NT2/D1 (cell line): ENCODE measurements around the gene CLRN3.

Experiments used
- DNase-seq: peaks from one replicate; pipeline ENCODE4 v3.0.0-alpha.2; 2011; ENCODE audit warnings: low read depth, low spot score
- H3K27me3 ChIP-seq: 2 replicates; pipeline ENCODE4 v1.6.0; 2011; ENCODE audit warnings: mild to moderate bottlenecking; ENCODE audit not compliant: insufficient read length, insufficient read depth
- H3K36me3 ChIP-seq: 2 replicates; pipeline ENCODE4 v1.6.1; 2011; ENCODE audit warnings: mild to moderate bottlenecking, low read length, mixed read lengths; ENCODE audit not compliant: insufficient read depth, insufficient read length
- H3K4me1 ChIP-seq: 2 replicates; pipeline ENCODE4 v1.5.1; 2011; ENCODE audit not compliant: insufficient read depth, insufficient read length
- H3K4me3 ChIP-seq: 2 replicates; pipeline ENCODE4 v1.5.1; 2011; ENCODE audit warnings: low read depth; ENCODE audit not compliant: insufficient read length
- H3K9ac ChIP-seq: 2 replicates; pipeline ENCODE4 v1.6.0; 2011; ENCODE audit warnings: low read depth; ENCODE audit not compliant: insufficient read length
- H3K9me3 ChIP-seq: 2 replicates; pipeline ENCODE4 v1.5.1; 2011; ENCODE audit warnings: mild to moderate bottlenecking, low read length; ENCODE audit not compliant: insufficient read depth
- SUZ12 ChIP-seq: IDR thresholded peaks from 2 replicates; pipeline ENCODE4 v1.6.1; 2011; ENCODE audit not compliant: insufficient read length, insufficient read depth; ENCODE audit errors: extremely low read depth
- YY1 ChIP-seq: IDR thresholded peaks from 2 replicates; pipeline ENCODE4 v1.6.1; 2011; ENCODE audit not compliant: insufficient read length, insufficient read depth
- ZNF274 ChIP-seq: IDR thresholded peaks from 2 replicates; pipeline ENCODE4 v1.6.1; 2011; ENCODE audit warnings: mild to moderate bottlenecking, low read depth, low read length

The CLRN3 gene

DNA sequence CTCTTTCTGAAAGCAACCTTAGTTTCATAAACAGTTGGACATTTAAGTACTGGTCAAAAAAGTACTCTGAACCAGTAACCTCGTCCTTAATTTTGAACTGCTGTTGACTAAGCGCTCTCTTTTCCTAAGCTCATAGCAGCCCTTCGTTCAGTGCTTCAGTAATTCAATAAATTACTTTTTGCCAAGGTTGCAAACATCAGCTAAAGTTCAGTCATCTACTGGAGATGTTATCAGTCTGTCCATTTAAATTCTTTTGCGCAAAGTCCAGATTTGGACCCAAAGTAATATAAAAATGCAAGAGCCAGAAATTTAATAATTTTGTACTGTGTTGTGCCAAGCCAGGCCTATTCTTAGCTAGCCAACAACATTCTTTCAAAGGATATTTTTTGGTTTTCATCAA, 22.6 kb upstream of the CLRN3 start:
- H3K9me3 ChIP-seq: no peaks in the 10 kb centered on the region
- no peaks in the 10 kb centered on the region for H3K36me3 ChIP-seq
- no peak overlapping the region for H3K4me3 ChIP-seq
- TF ChIP-seq SUZ12 (no peak), ZNF274 (no peak), YY1 (no peak)
- no peaks in the 10 kb centered on the region for H3K4me1 ChIP-seq
- H3K27me3 ChIP-seq: no peaks in the 10 kb centered on the region
- no peak overlapping the region for H3K9ac ChIP-seq
- DNase-seq: no peak

DNA sequence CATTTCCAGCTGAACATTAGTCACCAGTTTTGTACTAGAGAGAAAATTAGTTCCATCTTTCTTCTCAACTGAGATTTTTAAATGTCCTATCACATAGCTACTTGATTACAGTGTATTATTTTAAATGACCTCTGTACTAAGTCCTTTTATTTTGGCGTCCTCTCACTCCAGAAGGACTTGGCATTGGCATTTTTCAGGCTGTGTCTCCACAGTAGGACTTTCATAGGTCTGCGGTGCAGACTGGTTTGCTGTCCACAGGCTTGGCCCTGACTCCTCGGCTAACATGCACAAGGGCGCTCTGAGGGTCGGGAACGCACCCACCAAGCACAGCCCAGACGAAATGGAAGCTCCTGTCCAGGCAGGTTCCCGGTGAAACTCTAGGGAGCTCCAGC, 20.6 kb upstream of the CLRN3 start:
- no peak for DNase-seq

DNA sequence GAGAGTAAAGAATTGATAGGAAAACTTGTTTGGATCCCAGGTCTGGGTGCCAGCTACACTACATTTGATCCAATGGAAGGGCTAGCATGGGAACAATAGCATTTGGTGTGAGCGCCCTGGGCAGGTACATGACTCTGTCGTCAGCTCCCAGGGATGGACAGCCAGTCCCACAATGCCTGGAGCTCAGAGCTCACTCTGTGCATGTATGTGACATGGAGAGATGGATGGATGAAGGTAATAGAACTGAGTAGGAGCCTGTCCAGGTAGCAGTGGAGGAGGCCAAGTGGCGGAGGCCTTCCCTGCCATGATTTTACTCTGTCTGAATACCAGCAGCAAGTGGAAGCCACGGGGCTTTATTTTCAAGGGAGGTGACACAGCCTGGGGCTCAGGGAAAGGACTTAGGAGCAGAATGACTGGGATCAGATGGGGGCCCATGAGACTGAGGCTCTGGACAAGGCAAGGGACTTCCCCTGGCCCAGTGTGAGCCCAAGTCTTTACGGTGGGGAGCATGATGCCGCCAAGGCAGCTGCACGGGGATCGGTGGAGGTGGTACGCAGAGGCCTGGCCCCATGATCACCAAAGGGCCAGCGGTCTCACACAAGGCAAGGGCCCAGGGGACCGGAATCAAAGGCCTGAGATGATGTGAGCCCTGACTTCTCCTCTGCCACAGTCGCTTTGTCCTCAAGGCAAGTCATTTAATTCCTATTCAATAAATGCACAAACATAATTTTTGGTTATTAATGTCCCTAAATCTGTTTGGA, 20.0 kb upstream of the CLRN3 start:
- H3K4me1 ChIP-seq: peaks cover 1% of the 10 kb centered on the region
- no peak for DNase-seq
- H3K4me3 ChIP-seq: no peak overlapping the region
- peaks cover 16% of the 10 kb centered on the region for H3K27me3 ChIP-seq
- no peaks in the 10 kb centered on the region for H3K9me3 ChIP-seq
- H3K36me3 ChIP-seq: no peaks in the 10 kb centered on the region
- TF ChIP-seq ZNF274 (no peak), YY1 (no peak), SUZ12 (no peak)
- no peak overlapping the region for H3K9ac ChIP-seq

More for the DNA sequence above, 20.6 kb upstream of the CLRN3 start:
- TF ChIP-seq SUZ12: no peak
- no peak for TF ChIP-seq ZNF274
- no peak for TF ChIP-seq YY1
- Histone ChIP-seq H3K27me3 (peaks cover 10% of the 10 kb centered on the region), H3K36me3 (no peaks in the 10 kb centered on the region), H3K9me3 (no peaks in the 10 kb centered on the region), H3K9ac (no peak overlapping the region), H3K4me1 (no peaks in the 10 kb centered on the region), H3K4me3 (no peak overlapping the region)

DNA sequence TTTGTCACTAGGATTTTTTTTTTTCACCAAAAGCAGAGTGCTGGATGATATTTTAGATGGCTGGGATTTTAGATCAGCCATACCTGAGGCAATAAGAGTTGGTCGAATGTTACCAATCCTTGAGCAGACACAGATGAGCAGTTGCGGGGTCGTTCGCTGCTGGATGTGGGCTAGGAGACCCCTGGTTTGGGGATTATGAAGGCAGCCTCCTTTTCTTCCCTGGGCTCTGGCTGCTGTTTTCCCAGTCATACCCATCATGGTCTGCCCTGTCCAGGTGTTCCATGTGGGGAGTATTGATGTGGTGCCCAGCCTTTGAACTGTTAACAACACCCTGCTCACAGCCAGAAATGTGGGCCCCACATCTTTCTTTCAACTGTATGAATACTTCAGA, 19.1 kb upstream of the CLRN3 start:
- TF ChIP-seq ZNF274: no peak
- Histone ChIP-seq H3K36me3 (no peaks in the 10 kb centered on the region), H3K4me3 (no peak overlapping the region), H3K4me1 (peaks cover 3% of the 10 kb centered on the region), H3K9ac (no peak overlapping the region), H3K27me3 (peaks cover 24% of the 10 kb centered on the region), H3K9me3 (no peaks in the 10 kb centered on the region)
- DNase-seq: no peak

DNA sequence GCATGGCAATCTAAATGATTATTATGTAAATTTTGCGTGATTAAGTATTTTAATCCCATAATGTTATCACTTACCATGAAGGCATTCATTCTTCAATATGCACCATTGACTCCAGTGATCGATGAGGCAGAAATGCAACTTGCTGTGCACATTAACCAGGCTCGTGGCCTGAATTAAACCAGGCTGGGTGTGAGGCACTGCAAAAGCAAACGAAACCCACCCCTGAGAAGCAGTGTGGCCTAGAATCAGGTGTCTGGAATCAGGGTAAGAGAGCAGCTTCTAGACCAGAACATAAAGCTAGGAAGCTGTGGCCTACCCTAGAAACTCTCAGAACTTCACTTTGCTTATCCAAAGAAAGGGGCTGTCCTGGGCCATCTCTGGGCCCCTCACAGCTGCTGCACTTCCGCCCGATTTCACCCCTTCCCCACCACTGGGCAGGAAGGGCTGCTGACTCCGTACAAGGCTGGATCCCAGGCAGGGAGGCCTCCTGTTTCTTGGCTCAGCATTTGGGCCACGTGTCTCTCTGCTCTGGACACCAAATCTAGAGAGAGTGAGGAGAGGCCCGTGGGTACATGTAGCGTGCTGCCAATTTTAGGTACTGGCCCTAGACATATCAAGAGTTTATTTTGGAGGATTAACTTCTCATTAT, 18.6 kb upstream of the CLRN3 start:
- Histone ChIP-seq H3K36me3 (no peaks in the 10 kb centered on the region), H3K27me3 (peaks cover 25% of the 10 kb centered on the region), H3K9me3 (no peaks in the 10 kb centered on the region), H3K4me1 (peaks cover 3% of the 10 kb centered on the region), H3K4me3 (no peak overlapping the region), H3K9ac (no peak overlapping the region)
- TF ChIP-seq SUZ12 (no peak), YY1 (no peak), ZNF274 (no peak)
- DNase-seq: no peak

DNA sequence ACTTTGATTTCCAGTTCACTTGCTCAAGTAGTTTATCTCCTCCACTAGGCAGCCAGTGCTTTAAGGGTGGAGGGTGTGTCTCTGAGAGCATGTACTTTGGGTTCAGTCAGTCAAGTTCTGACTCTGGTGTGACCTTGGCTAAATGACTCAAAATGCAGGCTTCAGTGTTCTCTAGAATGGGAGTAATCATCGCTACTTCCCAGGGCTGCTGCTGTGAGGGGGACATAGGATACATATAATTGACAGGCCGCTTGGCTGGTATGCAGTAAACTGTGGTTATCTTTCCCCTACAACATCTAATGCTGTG, 17.7 kb upstream of the CLRN3 start:
- TF ChIP-seq SUZ12: no peak
- no peak for TF ChIP-seq ZNF274
- TF ChIP-seq YY1: no peak
- H3K36me3 ChIP-seq: no peaks in the 10 kb centered on the region
- no peak overlapping the region for H3K9ac ChIP-seq
- H3K9me3 ChIP-seq: no peaks in the 10 kb centered on the region
- peaks cover 28% of the 10 kb centered on the region for H3K27me3 ChIP-seq
- DNase-seq: no peak
- no peak overlapping the region for H3K4me3 ChIP-seq
- H3K4me1 ChIP-seq: peaks cover 3% of the 10 kb centered on the region

DNA sequence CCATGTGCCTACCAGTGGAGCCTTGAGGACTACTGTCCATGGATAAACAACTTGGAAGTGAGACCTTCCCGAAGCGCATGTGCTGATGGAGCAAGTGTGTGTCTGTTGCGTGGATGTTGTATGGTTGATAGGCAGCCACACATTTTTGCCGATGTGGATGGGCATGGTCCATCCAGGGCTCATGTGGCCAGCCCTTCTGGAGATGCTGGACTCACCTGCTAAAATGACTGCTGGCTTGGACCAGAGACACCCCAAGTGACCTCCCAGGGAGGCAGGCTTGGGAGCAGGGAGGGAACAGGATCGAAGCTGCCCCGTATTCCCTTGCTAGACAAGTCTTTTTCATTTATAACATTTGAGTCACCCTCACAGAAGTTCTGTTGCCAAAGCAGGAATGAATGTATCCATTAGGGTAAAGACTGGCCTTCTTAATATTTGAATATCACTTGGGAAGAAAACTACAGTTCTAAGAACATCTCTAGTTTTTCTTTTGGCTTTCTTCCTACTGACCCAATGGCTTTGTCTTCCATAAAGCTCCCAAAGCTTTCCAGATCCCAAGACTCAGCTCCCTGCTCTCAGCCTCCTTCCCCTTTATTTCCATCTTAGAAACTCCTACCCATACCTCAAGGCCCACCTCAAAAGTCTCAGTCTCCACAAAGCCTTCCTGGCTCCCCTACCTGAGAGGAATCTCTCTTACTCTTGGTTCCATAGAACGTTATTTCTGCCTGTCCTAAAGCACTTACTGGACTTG, 17.1 kb upstream of the CLRN3 start:
- Histone ChIP-seq H3K27me3 (peaks cover 28% of the 10 kb centered on the region), H3K4me1 (peaks cover 3% of the 10 kb centered on the region), H3K9ac (no peak overlapping the region), H3K36me3 (no peaks in the 10 kb centered on the region), H3K9me3 (no peaks in the 10 kb centered on the region), H3K4me3 (no peak overlapping the region)
- DNase-seq: no peak
- TF ChIP-seq SUZ12 (no peak), YY1 (no peak), ZNF274 (no peak)
